Trophoblast cell (in vitro differentiated cells and primary cell): ENCODE results near the gene OLFM2.
"Not testable (repeated sequence)": the region's sequence is repeated elsewhere in the genome, so short reads cannot be mapped to it uniquely, and the experiment has no call there.

Experiments used
- DNase-seq, 2 donors: peaks; one replicate each; pipeline ENCODE4 v3.0.0-alpha.2; 2016
- H2AFZ ChIP-seq: 2 replicates; pipeline ENCODE4 v1.6.1; 2013; ENCODE audit warnings: low read length, moderate library complexity, mild to moderate bottlenecking; ENCODE audit not compliant: insufficient read depth, poor library complexity
- H2AK5ac ChIP-seq: 2 replicates; pipeline ENCODE4 v1.6.1; 2013; ENCODE audit warnings: mild to moderate bottlenecking, low read length
- H2BK120ac ChIP-seq: 2 replicates; pipeline ENCODE4 v1.6.1; 2013; ENCODE audit warnings: low read length, mild to moderate bottlenecking, moderate library complexity; ENCODE audit not compliant: insufficient read depth, poor library complexity
- H2BK12ac ChIP-seq: 2 replicates; pipeline ENCODE4 v1.6.1; 2013; ENCODE audit warnings: mild to moderate bottlenecking, low read length, moderate library complexity
- H2BK5ac ChIP-seq: 2 replicates; pipeline ENCODE4 v1.6.1; 2013; ENCODE audit warnings: low read length, low read depth, moderate library complexity, mild to moderate bottlenecking; ENCODE audit not compliant: poor library complexity
- H3K14ac ChIP-seq: 2 replicates; pipeline ENCODE4 v1.6.1; 2013; ENCODE audit warnings: mild to moderate bottlenecking, low read length
- H3K18ac ChIP-seq: 2 replicates; pipeline ENCODE4 v1.6.1; 2013; ENCODE audit warnings: mild to moderate bottlenecking, low read length
- H3K23ac ChIP-seq: 2 replicates; pipeline ENCODE4 v1.6.1; 2013; ENCODE audit warnings: low read length
- H3K27ac ChIP-seq: 2 replicates; pipeline ENCODE4 v1.5.1; 2013; ENCODE audit warnings: low read depth, mild to moderate bottlenecking, inconsistent platforms, low read length, moderate library complexity
- H3K27me3 ChIP-seq: 2 replicates; pipeline ENCODE4 v1.6.1; 2013; ENCODE audit warnings: inconsistent platforms, mild to moderate bottlenecking, low read length, moderate library complexity; ENCODE audit not compliant: insufficient read depth
- H3K36me3 ChIP-seq, 2 experiments: 1 replicate in 1 of 2; 2 replicates in 1 of 2; pipeline ENCODE4 v1.6.1; 2013; ENCODE audit warnings: low read length in 2 of 2, mild to moderate bottlenecking in 2 of 2, moderate library complexity in 1 of 2; ENCODE audit not compliant: insufficient read depth in 2 of 2, control insufficient read depth in 1 of 2
- H3K4ac ChIP-seq: 2 replicates; pipeline ENCODE4 v1.6.1; 2013; ENCODE audit warnings: low read depth, mild to moderate bottlenecking, low read length, moderate library complexity
- H3K4me1 ChIP-seq, 2 experiments: 1 replicate in 1 of 2; 2 replicates in 1 of 2; pipeline ENCODE4 v1.6.1; 2013; ENCODE audit warnings: low read length in 2 of 2, mild to moderate bottlenecking in 2 of 2, moderate library complexity in 1 of 2; ENCODE audit not compliant: insufficient read depth in 2 of 2, control insufficient read depth in 1 of 2
- H3K4me2 ChIP-seq: 2 replicates; pipeline ENCODE4 v1.6.1; 2013; ENCODE audit warnings: inconsistent platforms, mild to moderate bottlenecking, low read length, moderate library complexity
- H3K4me3 ChIP-seq: 2 replicates; pipeline ENCODE4 v1.5.1; 2013; ENCODE audit warnings: mild to moderate bottlenecking, low read depth, low read length, inconsistent platforms
- H3K79me1 ChIP-seq: one replicate; pipeline ENCODE4 v1.6.1; 2013; ENCODE audit warnings: low read length
- H3K79me2 ChIP-seq: 2 replicates; pipeline ENCODE4 v1.6.1; 2013; ENCODE audit warnings: low read length, mild to moderate bottlenecking; ENCODE audit not compliant: control insufficient read depth, insufficient read depth, poor library complexity
- H3K9ac ChIP-seq: 2 replicates; pipeline ENCODE4 v1.6.1; 2013; ENCODE audit warnings: mild to moderate bottlenecking, low read length
- H3K9me3 ChIP-seq: 2 replicates; pipeline ENCODE4 v1.6.1; 2013; ENCODE audit warnings: low read depth, mild to moderate bottlenecking, control low read depth, inconsistent platforms, low read length; ENCODE audit not compliant: insufficient read depth
- H4K12ac ChIP-seq: 2 replicates; pipeline ENCODE4 v1.6.1; 2013; ENCODE audit warnings: low read depth, mild to moderate bottlenecking, low read length, moderate library complexity
- H4K8ac ChIP-seq: 2 replicates; pipeline ENCODE4 v1.6.1; 2013; ENCODE audit warnings: low read depth, mild to moderate bottlenecking, low read length, moderate library complexity
- H4K91ac ChIP-seq: one replicate; pipeline ENCODE4 v1.6.1; 2013; ENCODE audit warnings: low read depth, mild to moderate bottlenecking, low read length, moderate library complexity
- WGBS: extraction: QIAGEN DNeasy Blood & Tissue Kit; methylation state at CpG from one replicate; pipeline ENCODE4 v1.1.7; 2013; ENCODE audit warnings: missing lambda C conversion rate; ENCODE audit not compliant: insufficient read length, insufficient coverage; ENCODE audit errors: extremely low coverage; 5-methylcytosine and 5-hydroxymethylcytosine counted together

OLFM2 gene

GRCh38 chr19:9931629-9932028 is 4.7 kb downstream of the OLFM2 start:
- DNase-seq: no peak
- H3K36me3 ChIP-seq: no peaks in the 10 kb centered on the region
- WGBS: no CpG with 5 or more reads among the region's 1 CpG
- no peak overlapping the region for H3K4ac ChIP-seq
- H3K79me2 ChIP-seq: no peaks in the 10 kb centered on the region
- no peak overlapping the region for H3K27ac ChIP-seq
- no peak overlapping the region for H4K91ac ChIP-seq
- no peak overlapping the region for H3K4me2 ChIP-seq
- H3K23ac ChIP-seq: no peak overlapping the region
- H3K79me1 ChIP-seq: peaks cover 2% of the 10 kb centered on the region
- no peak overlapping the region for H3K4me3 ChIP-seq
- H2BK12ac ChIP-seq: no peak overlapping the region
- H2BK120ac ChIP-seq: no peak overlapping the region
- no peak overlapping the region for H2AFZ ChIP-seq
- no peak overlapping the region for H4K8ac ChIP-seq
- no peak overlapping the region for H3K9ac ChIP-seq
- H4K12ac ChIP-seq: no peak overlapping the region
- no peak overlapping the region for H3K14ac ChIP-seq
- H2BK5ac ChIP-seq: no peak overlapping the region
- peaks cover 2 to 4% of the 10 kb centered on the region in 2 experiments for H3K4me1 ChIP-seq
- H3K9me3 ChIP-seq: no peaks in the 10 kb centered on the region
- no peak overlapping the region for H2AK5ac ChIP-seq
- peaks cover 10% of the 10 kb centered on the region for H3K27me3 ChIP-seq
- H3K18ac ChIP-seq: no peak overlapping the region

- WGBS: no CpG with 5 or more reads among the region's 4 CpGs
Observed at GRCh38 chr19:9923440-9923839, 12.9 kb downstream of the OLFM2 start.

GRCh38 chr19:9922782-9923379 is 13.4 kb downstream of the OLFM2 start:
- H4K12ac ChIP-seq, H4K8ac ChIP-seq, H3K36me3 ChIP-seq, H3K18ac ChIP-seq, H2BK5ac ChIP-seq, H3K4me2 ChIP-seq, H3K27ac ChIP-seq, H4K91ac ChIP-seq, H3K4me1 ChIP-seq, DNase-seq, H2BK12ac ChIP-seq, H3K9ac ChIP-seq, H3K9me3 ChIP-seq, H3K79me1 ChIP-seq, H2AFZ ChIP-seq, H3K4ac ChIP-seq, H3K14ac ChIP-seq, H3K27me3 ChIP-seq, H3K4me3 ChIP-seq, H3K23ac ChIP-seq, H2BK120ac ChIP-seq, H3K79me2 ChIP-seq, H2AK5ac ChIP-seq: not testable (repeated sequence)
- no CpG with 5 or more reads among the region's 5 CpGs for WGBS

More at GRCh38 chr19:9923440-9923839, 12.9 kb downstream of the OLFM2 start:
- Histone ChIP-seq H4K12ac (no peak overlapping the region), H3K4ac (no peak overlapping the region), H3K27ac (no peak overlapping the region), H2BK12ac (no peak overlapping the region), H3K23ac (no peak overlapping the region), H3K79me2 (no peaks in the 10 kb centered on the region), H2AFZ (no peak overlapping the region), H2AK5ac (no peak overlapping the region), H3K79me1 (no peaks in the 10 kb centered on the region), H3K9me3 (no peaks in the 10 kb centered on the region), H2BK5ac (no peak overlapping the region), H3K36me3 (no peaks in the 10 kb centered on the region), H3K4me1 (no peaks in the 10 kb centered on the region), H3K14ac (no peak overlapping the region), H4K8ac (no peak overlapping the region), H2BK120ac (no peak overlapping the region), H3K4me3 (no peak overlapping the region), H3K4me2 (no peak overlapping the region), H3K27me3 (no peaks in the 10 kb centered on the region), H4K91ac (no peak overlapping the region), H3K9ac (no peak overlapping the region), H3K18ac (no peak overlapping the region)
- DNase-seq: no peak

- no peaks in the 10 kb centered on the region for H3K36me3 ChIP-seq
- H3K9ac ChIP-seq: no peak overlapping the region
- no peaks in the 10 kb centered on the region for H3K9me3 ChIP-seq
- no peak overlapping the region for H2AK5ac ChIP-seq
- no peak overlapping the region for H4K12ac ChIP-seq
- H3K27me3 ChIP-seq: peaks cover 9% of the 10 kb centered on the region
- no peak overlapping the region for H2AFZ ChIP-seq
- peaks cover 4% of the 10 kb centered on the region for H3K79me2 ChIP-seq
- H3K18ac ChIP-seq: no peak overlapping the region
- H4K91ac ChIP-seq: no peak overlapping the region
- H3K23ac ChIP-seq: no peak overlapping the region
- H3K4me1 ChIP-seq: peaks cover 6 to 9% of the 10 kb centered on the region in 2 experiments
- WGBS: no CpG with 5 or more reads among the region's 3 CpGs
- no peak overlapping the region for H2BK12ac ChIP-seq
- no peak overlapping the region for H3K14ac ChIP-seq
- no peak overlapping the region for H2BK120ac ChIP-seq
- peaks cover 13% of the 10 kb centered on the region for H3K79me1 ChIP-seq
- H3K4me3 ChIP-seq: no peak overlapping the region
- peak overlapping the region; percentile 63 for H4K8ac ChIP-seq
- DNase-seq: peak in 1 of 2 donors; percentile 35
- H2BK5ac ChIP-seq: no peak overlapping the region
- H3K4ac ChIP-seq: no peak overlapping the region
- no peak overlapping the region for H3K27ac ChIP-seq
- H3K4me2 ChIP-seq: peak overlapping the region; percentile 28
Observed at GRCh38 chr19:9917321-9917720, 19.0 kb downstream of the OLFM2 start.
